ENCODE data around the gene ZNF280C.

The ZNF280C gene

GRCh38 chrX:130211415-130212186 lies 57.1 kb downstream of the ZNF280C start:
- Histone ChIP-seq H3K27me3 (ENCODE audit: control insufficient read depth, insufficient read depth, low read length) (no peaks in the 10 kb centered on the region), H3K4me3 (ENCODE audit: low read depth, low read length) (no peak overlapping the region), H2AFZ (no peak overlapping the region), H3K9ac (no peak overlapping the region), H3K36me3 (ENCODE audit: control insufficient read depth, insufficient read depth, low read length) (no peaks in the 10 kb centered on the region), H3K4me1 (no peaks in the 10 kb centered on the region), H3K9me3 (ENCODE audit: control insufficient read depth, low read length) (no peaks in the 10 kb centered on the region), H3K27ac (no peak overlapping the region), H3K79me2 (no peaks in the 10 kb centered on the region), H3K4me2 (ENCODE audit: low read length) (no peak overlapping the region)
- no peak for TF ChIP-seq CTCF (IDR thresholded peaks at IDR 0.05)

- no peaks in the 10 kb centered on the region for H3K36me3 ChIP-seq (ENCODE audit: control insufficient read depth, insufficient read depth, low read length)
- no peaks in the 10 kb centered on the region for H3K27me3 ChIP-seq (ENCODE audit: control insufficient read depth, insufficient read depth, low read length)
- H3K9ac ChIP-seq, result no peak overlapping the region
- no peaks in the 10 kb centered on the region for H3K79me2 ChIP-seq
- no peaks in the 10 kb centered on the region for H3K9me3 ChIP-seq (ENCODE audit: control insufficient read depth, low read length)
- H2AFZ ChIP-seq, result no peak overlapping the region
- no peak overlapping the region for H3K4me2 ChIP-seq (ENCODE audit: low read length)
- H3K4me1 ChIP-seq, result no peaks in the 10 kb centered on the region
- no peak overlapping the region for H3K27ac ChIP-seq
- no peak overlapping the region for H3K4me3 ChIP-seq (ENCODE audit: low read depth, low read length)
- no peak for TF ChIP-seq CTCF (IDR thresholded peaks at IDR 0.05)
Measured at GRCh38 chrX:130204647-130205046, 64.1 kb downstream of the ZNF280C start.

GRCh38 chrX:130197464-130197863 lies 71.2 kb downstream of the ZNF280C start:
- Histone ChIP-seq H3K79me2 (no peaks in the 10 kb centered on the region), H3K4me3 (ENCODE audit: low read depth, low read length) (no peak overlapping the region), H3K9me3 (ENCODE audit: control insufficient read depth, low read length) (no peaks in the 10 kb centered on the region), H3K4me2 (ENCODE audit: low read length) (no peak overlapping the region), H3K27ac (no peak overlapping the region), H3K9ac (no peak overlapping the region), H3K36me3 (ENCODE audit: control insufficient read depth, insufficient read depth, low read length) (no peaks in the 10 kb centered on the region), H3K4me1 (no peaks in the 10 kb centered on the region), H3K27me3 (ENCODE audit: control insufficient read depth, insufficient read depth, low read length) (no peaks in the 10 kb centered on the region), H2AFZ (no peak overlapping the region)
- TF ChIP-seq CTCF (IDR thresholded peaks at IDR 0.05), result no peak

- no peak for TF ChIP-seq CTCF (IDR thresholded peaks at IDR 0.05)
- Histone ChIP-seq H3K4me3 (ENCODE audit: low read depth, low read length) (no peak overlapping the region), H3K4me2 (ENCODE audit: low read length) (no peak overlapping the region), H3K27ac (no peak overlapping the region), H3K36me3 (ENCODE audit: control insufficient read depth, insufficient read depth, low read length) (no peaks in the 10 kb centered on the region), H3K4me1 (no peaks in the 10 kb centered on the region), H3K79me2 (no peaks in the 10 kb centered on the region), H3K9ac (no peak overlapping the region), H3K9me3 (ENCODE audit: control insufficient read depth, low read length) (no peaks in the 10 kb centered on the region), H2AFZ (no peak overlapping the region), H3K27me3 (ENCODE audit: control insufficient read depth, insufficient read depth, low read length) (no peaks in the 10 kb centered on the region)
Measured at GRCh38 chrX:130196466-130196865, 72.2 kb downstream of the ZNF280C start.

- no peak overlapping the region for H3K27ac ChIP-seq
- no peak for TF ChIP-seq CTCF (IDR thresholded peaks at IDR 0.05)
- H3K27me3 ChIP-seq (ENCODE audit: control insufficient read depth, insufficient read depth, low read length), result no peaks in the 10 kb centered on the region
- no peaks in the 10 kb centered on the region for H3K4me1 ChIP-seq
- no peak overlapping the region for H3K4me3 ChIP-seq (ENCODE audit: low read depth, low read length)
- H2AFZ ChIP-seq, result no peak overlapping the region
- H3K9ac ChIP-seq, result no peak overlapping the region
- H3K36me3 ChIP-seq (ENCODE audit: control insufficient read depth, insufficient read depth, low read length), result no peaks in the 10 kb centered on the region
- H3K79me2 ChIP-seq, result no peaks in the 10 kb centered on the region
- H3K9me3 ChIP-seq (ENCODE audit: control insufficient read depth, low read length), result no peaks in the 10 kb centered on the region
- H3K4me2 ChIP-seq (ENCODE audit: low read length), result no peak overlapping the region
Measured at GRCh38 chrX:130190801-130191200, 77.9 kb downstream of the ZNF280C start.

Measured in parathyroid adenoma (tissue), 2 donors.